Measurements from ENCODE around the gene ATPAF1.

DNA sequence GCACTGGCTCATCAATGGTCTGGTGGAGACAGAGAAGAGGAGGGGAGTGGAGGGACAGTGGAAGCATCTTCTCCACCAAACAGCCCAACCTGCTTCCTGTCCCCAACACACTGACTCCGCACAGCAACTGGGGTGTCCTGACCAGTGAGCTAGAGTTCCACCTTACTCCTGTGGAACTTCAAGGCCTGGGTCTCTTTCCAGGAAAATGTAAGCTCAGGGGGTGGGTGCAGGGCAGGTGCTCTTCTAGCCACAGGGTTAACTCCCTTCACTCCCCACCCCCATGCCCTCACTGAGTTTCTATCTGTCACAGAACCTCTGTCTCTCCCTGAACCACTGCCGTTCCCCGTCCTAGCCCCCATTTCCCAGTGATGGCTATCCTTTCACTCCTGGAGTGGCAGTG, 52.4 kb downstream of the ATPAF1 start:
- no peak for TF ChIP-seq POLR2A (IDR thresholded peaks at IDR 0.05; ENCODE audit: low read length)
- no peak for TF ChIP-seq GATA1 (IDR thresholded peaks at IDR 0.05; ENCODE audit: low read depth, low read length)
